HG02943 (cell line): Measurements from ENCODE around the gene VASH2.
"Not testable (repeated sequence)": the region's sequence is repeated elsewhere in the genome, so short reads cannot be mapped to it uniquely, and the experiment has no call there.

Source experiments
- ATAC-seq: cut with Tn5 transposase; IDR thresholded peaks from one replicate; pipeline ENCODE4 v1.9.1; 2021; ENCODE audit warnings: mild to moderate bottlenecking, low read depth, moderate library complexity; ENCODE audit not compliant: unreplicated experiment

Gene VASH2

DNA sequence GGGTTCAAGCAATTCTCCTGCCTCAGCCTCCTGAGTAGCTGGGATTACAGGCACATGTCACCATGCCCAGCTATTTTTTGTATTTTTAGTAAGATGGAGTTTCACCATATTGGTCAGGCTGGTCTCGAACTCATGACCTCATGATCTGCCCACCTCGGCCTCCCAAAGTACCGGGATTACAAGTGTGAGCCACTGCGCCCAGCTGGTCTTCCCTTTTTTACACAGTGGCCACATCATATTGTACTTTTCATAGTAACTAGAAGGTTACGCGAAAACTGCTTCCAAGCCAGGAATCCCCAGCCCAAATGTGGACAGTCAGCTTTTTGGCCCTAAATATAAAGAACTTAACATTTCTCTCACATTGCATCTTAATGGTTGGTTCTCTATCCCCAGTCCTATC, 4.2 kb downstream of the VASH2 start:
- no peak for ATAC-seq

DNA sequence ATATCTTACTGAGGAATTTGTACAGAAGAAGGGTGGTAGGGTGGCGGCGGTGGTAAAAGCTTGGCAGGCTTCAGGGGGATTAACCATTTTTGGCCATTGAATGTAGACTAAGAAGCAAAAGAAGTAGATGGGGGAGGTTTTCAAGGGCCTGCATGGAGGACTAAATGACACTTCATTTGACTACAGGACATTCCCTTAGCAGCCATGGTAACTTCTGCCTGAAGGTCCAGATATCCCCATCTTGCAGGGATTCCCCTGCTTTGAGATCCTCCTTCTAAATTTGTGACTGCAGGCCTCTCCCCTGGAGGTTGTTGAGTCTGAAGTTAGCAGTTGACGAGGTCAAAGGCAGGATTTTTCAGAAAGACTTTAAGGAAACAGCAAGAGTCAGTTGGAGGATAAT, 4.8 kb downstream of the VASH2 start:
- ATAC-seq = no peak

DNA sequence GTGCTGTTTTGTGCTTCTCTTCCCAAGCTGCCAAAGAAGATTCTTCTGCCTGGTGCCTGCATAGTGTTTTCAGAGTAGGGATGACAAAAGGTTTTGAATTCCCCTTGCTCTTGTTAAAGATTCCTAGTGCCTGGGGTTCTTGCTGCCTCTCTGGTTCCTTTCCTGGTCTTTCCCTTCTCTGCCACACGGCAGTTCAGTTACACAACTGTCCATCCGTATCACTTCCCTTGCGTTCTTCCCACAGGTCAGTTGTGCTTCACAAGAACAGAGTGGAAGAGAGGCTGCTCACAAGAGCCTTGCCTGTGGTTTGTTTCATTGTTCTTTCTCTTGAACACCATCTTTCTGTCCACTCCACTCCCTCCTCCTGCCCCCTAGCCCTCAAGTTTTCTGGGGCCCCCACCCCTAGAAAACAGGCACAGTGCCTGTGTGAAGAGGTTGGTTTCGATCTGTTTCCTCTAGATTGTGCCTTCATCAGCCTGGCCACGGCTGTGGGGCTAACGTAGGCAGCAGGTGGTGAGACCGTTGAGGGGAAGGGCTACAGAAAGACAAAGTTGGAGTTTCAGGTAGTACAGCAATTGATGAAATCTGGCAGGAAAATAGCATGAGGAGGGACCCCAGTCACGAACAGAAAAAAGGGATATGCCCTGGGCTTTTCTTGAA, 5.8 kb downstream of the VASH2 start:
- no peak for ATAC-seq

DNA sequence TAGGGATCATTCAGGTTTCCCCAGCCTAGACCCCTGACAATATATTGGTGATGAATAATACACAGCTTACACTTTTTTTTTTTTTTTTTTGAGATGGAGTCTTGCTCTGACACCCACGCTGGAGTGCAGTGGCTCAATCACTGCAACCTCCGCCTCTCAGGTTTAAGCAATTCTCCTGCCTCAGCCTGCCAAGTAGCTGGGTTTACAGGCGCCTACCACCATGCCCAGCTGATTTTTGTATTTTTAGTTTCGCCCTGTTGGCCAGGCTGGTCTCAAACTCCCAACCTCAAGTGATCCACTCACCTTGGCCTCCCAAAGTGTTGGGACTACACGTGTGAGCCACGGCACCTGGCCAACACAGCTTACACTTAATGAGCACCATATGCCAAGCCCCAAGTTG, 7.2 kb downstream of the VASH2 start:
- no peak for ATAC-seq

DNA sequence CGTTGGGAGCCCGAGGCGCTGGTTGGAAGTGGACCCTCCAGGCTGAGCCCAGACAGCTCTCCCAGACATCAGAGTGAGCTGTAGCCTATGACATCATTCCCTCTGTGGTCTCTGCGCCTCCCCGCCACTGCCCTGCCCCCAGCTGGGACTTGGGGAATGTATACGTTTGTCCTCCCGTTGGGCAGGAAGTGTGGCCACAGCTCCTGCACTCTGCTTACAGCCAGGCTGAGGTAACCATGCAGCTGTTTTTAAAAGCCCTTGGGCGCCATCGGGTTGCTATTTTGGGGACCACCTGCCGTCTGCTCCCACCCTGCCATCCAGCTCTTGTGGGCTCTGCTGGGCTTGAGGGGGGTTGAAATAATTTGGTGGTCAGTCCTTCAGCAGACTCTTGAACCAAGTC, 7.8 kb downstream of the VASH2 start:
- peak; percentile 45 for ATAC-seq

DNA sequence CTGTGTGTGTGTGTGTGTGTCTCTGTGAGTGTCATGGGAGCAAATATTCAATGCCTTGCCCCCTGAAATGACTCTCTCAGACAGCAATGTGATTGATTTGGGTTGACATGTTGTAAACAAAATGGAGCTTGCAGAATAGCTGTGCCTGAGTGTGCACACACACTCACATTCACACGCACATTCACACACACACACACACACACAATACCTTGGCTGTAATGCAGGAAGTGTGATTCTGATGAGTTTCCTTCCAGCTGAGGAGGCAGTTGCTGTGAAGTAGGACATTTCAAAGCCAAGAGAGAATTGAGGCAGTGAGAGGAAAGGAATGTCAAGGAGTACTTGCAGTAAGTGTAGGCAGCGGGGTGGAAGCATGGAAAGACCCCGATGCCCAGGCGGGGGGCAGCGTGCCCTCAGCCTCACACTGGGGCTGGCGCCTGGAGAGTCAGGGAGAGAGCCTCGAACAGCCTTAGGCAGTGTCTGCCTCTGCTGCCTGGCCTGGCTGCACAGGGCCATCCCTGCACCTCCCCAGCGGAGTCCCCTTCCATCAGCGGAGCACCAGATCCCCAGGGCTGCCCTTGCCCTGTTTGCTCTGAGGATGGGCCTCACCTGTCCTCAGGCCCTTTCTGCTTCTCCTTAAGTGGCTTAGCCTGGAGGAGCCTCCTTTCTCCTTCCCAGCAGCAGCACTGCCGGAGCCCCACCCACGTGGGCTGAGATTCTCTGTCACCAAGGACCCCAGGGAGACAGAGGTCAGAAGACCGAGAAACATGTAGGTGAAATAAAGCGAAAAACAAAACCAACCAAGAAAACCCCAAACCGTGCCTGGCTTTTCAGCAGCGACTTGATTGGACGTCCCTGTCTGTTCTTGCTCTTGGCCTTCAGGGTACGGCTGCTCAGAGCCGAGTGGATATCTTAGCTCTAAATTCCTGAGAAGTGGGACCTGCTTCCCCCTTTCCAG, 9.2 kb downstream of the VASH2 start:
- peak; percentile 66 for ATAC-seq

DNA sequence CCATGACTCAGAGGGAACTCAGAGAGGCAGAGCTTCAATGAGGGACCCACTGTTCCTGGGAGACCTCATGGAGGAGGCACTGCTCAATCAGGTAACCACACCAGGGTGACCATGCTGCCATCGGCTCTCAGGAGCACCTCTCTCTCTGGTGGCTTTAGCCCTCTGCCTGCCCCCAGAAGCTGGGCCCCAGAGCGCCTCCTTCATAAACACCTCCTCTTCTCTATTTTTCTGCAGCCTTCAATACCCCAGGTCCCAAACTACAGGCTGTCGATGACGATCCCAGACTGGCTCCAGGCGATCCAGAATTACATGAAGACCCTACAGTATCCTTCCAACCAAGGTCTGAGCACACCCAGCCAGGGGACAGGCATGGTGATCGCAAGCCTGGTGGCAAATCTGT, 10.6 kb downstream of the VASH2 start:
- ATAC-seq = no peak

DNA sequence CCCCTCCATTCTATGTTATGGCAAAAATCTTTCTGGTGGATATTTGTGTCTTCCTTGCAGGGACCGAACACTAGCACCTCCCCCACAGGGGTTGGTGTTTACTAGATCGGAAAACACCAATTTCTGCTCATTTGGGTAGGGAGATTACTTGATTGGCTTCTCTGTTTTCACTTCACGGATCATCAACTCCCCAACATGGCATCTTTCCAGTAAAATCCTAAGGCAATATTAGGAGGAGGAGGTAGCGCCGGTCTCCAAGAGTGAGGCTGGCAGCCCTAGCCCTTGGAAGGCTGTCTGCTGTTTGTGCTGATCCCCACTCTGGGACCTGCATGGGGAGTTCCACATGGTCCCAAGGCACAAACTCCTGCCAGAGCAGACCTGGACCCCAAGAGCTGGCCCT, 12.2 kb downstream of the VASH2 start:
- ATAC-seq = no peak

DNA sequence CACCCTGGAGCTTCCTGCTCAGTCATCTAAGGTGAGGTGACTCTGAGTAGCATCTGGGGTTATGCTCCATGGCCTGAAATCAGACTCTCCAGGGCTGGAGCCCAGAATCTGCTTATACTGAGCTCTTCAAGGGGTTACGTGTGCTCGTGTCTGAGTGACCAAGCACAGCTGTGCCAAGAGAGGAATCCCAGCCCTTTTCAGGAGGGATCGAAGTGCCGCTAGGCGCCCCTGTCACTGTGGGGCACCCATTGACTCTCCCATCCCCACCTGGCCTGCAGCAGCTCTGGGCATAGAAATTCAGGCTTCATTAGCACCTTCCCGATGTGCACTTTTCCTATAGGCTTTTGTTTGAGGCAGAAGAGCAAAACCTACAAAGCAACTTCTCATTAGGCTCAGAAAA, 13.8 kb downstream of the VASH2 start:
- no peak for ATAC-seq

DNA sequence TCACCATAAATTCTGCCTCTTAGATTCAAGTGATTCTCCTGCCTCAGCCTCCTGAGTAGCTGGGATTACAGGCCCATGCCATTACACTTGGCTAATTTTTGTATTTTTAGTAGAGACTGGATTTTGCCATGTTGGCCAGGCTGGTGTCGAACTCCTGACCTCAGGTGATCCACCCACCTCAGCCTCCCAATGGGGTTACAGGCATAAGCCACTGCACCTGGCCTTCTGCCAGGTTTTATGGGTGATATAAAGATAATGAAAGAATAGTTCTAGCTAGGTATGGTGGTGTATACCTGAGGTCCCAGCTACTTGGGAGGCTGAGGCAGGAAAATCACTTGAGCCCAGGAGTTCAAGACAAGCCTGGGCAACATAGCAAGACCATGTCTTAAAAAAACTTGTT, 14.7 kb downstream of the VASH2 start:
- not testable (repeated sequence) for ATAC-seq

DNA sequence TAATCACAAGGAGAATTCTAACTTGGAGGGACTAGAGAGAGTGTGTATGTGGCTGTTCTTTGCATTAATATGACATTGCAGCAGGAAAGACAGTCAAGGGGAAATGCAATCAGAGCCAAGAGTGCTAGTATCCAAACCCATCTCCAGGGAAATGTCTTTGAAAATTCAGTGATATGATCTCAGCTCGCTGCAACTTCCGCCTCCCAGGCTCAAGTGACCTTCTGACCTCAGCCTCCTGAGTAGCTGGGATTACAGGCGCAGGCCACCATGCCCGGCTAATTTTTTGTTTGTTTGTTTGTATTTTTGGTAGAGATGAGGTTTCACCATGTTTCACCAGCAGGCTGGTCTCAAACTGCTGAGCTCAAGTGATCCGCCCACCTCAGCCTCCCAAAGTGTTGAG, 16.3 kb downstream of the VASH2 start:
- no peak for ATAC-seq

DNA sequence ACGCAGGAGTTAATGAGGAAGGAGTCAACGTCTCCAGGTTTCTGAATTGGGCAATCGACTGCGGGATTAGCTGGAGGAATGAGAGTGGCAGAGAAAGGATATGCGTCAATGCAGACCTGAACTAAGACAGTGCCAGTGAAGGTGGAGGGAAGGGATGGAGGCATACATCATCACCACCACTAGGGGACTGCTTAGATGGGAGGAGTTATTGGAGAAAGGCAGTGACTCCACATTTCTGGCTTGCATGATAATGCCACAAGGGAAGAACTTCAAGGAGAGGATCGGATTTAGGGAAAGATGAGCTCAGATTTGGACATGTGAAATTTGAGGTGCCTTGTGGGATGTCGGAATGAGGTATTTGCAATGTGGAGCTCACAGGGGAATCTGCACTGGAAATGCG, 17.5 kb downstream of the VASH2 start:
- no peak for ATAC-seq

DNA sequence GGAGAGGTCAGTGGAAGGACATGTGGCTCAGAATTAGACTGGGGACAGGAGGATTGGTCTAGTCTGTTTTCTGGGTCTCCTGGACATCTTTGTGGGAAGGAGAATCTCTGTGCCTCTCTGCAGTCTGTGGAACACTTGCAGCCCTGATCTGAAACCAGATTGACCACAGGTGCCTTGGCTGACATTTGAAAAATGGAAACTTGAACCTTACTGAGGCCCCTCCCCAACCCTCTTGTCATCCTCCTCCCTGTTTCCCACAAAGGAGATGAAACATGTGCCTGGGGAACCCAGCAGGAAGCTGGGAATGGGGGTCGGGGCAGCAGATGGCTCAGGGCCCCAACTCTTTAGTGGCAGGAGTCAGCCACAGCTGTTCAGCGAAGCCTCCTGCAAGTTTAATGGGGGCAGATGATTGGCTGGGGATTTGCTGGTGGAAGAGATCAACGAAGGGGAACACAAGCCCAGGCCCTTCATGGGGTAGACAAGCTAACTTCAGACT, 18.1 kb downstream of the VASH2 start:
- ATAC-seq = no peak

DNA sequence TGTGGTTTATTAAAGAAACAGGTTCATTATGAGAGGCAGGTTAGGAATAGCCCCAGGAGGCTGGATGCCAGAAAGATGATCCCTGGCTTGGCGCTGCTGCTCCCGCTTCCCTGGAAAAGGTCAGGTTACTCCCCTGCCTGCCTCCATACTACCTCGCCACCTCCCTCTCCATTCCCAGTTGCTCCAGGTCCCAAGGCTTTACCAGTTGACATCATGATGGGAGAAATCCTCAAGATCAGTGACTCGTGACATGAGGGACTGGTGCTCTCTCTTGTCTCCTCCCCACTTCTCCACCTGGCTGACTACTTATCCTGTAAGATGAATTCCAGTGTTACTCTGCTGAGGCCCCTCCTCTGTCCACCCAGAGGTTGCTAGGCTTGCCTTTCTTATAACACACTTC, 19.7 kb downstream of the VASH2 start:
- ATAC-seq = no peak

DNA sequence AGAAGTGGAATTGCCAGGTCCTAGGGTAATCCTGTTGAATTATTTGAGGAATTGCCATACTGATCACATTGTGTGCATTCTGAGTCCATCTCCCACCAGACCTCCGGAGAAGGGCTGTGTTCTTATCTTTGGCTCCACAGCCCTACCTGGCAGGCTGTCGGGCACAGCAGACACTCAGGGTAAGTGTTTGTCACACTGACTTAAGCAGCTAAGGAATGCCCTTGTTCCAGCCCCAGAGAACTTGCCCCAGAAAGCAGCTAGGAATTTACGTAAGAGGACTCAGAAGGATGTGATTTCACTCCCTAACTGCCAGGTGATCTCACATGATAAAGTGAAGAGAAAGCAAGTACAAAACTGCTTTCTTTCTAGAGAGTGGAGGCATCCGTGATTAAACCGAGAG, 21.0 kb downstream of the VASH2 start:
- ATAC-seq = no peak

DNA sequence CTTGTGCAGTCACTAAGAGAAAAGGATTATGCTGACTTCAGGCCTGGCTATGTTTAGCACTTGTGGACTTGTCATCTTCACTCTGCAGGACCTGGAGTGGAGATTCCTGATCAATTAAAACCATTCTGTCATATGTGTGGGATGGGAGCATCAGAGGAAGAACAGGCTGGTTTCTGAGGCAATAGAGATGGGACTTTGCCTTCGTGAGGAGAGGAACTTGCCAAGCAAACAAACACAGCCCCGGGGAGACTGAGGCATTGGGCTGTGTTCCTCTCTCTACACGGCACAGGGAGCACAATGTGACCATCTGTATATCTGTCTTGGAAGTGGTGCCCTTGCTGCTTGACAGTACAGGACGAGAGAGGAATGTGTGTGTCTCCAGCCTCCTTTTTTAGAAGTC, 23.1 kb downstream of the VASH2 start:
- ATAC-seq = no peak

DNA sequence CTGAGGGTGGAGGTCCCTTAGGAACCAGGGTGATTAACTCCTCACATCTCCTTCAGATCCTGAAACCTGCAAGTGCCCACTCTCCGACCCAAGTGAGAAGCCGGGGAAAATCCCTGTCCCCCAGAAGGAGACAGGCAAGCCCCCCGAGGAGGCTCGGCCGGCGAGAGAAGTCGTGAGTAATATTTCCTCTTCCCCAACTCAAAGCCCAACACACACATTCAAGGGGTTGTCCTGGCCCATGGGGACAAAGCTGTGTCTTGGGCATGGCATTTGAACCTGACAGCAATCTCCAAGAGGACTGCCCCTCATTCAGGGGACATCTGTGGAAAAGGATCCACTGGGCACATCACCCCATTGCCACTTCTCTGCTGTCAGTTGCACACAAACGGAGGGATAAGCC, 23.6 kb downstream of the VASH2 start:
- no peak for ATAC-seq

DNA sequence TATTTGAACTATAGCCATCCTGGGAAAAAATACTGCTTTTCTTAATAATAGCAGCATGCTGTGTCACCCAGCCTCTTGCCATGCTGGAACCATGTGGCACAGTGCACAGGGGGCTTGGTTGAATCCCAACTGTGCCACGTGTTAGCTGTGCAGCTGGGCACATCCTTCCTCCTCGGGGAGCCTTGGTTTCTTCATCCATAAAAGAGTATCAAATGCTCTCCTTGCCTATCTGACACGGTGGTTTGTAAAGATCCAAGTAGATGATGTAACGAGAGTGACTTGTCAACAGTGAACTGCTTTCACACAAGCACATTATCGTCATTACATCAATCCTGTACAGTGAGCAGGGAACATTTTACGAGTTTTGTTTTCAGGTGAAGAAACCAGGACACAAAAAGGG, 24.4 kb downstream of the VASH2 start:
- ATAC-seq = no peak

DNA sequence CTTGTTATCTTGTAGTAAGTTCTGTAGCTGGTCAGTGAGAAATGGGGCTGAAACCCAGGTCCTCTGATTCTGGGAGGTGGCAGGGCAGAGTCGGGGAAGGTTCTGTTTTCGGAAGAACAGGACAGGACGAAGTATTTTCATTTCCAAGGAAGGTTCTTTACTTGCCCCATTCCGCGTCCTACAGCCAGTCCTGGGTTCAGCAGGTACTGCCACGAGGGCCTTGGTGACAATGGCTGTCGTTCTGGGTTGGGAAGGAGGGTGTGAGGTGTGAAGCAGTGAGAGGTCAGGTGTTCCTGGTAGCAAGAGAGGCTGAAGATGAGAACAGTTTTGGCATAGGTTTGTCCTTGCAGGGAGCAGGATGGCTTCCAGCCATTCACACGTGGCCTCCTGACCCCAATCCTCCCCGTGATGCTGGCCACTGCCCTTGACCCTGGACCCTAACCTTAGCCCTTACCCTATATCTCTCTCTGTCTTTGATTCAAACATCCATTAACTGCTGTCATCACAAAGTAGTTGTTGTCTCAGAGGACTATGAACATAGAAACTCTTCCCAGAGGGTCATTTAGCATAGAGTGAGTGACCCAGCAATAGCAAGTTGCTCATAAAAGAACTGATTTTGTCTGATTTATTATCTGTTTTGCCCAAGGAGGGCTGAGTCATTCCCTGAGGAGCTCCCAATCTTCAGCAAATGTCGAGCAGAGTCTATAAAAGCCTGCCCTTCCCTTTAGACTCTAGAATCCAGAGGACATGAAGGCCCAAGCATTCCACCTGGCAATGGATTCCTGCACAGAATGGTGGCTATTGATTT, 25.0 kb downstream of the VASH2 start:
- no peak for ATAC-seq

DNA sequence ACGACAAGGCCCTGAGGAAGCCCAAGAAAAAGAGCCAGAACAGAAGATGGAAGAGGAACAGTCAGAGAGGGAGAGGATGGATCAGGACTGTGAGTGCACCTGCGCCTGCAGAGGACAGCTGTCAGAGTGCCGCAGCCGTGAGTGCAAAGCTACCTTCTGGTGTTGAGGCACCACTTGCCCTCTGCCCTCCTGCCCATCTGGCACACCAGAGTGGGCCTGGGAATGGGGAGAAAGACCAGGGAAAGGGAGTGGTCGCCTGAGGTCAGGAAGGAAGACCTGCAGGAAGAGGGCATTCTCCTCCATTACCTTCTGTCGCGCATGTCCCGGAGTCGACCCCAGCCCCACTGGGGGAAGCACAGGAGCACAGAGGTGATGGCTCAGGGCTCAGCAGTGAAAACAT, 26.2 kb downstream of the VASH2 start:
- no peak for ATAC-seq
